T-helper 17 cell (primary cell): ENCODE data around the gene SPOCK1. TPM values are rescaled to one million over a fixed set of nuclear protein-coding genes. Genes with fewer than 3 reads are reported as not detected.

Source experiments
- ATAC-seq: fragments of 150-1000 bp; cut with Tn5 transposase; 2 replicates; pipeline ENCODE4 v1.10.0; 2021; ENCODE audit warnings: mild to moderate bottlenecking, moderate library complexity
- DNase-seq, 3 donors: peaks; one replicate each; pipeline versions ENCODE4 v3.0.0 to v3.0.0-alpha.2; 2020 to 2021
- H3K9me3 ChIP-seq: one replicate; pipeline ENCODE4 v1.7.0; 2013; ENCODE audit warnings: low read length, mild to moderate bottlenecking; ENCODE audit not compliant: control insufficient read depth, poor library complexity, severe bottlenecking
- H3K27ac Mint-ChIP-seq: one replicate; pipeline ENCODE4 v1.8.0; 2022; ENCODE audit warnings: mild to moderate bottlenecking, moderate library complexity, mixed read lengths
- H3K27me3 Mint-ChIP-seq: one replicate; pipeline ENCODE4 v1.8.0; 2022; ENCODE audit warnings: mixed read lengths
- H3K36me3 Mint-ChIP-seq: one replicate; pipeline ENCODE4 v1.8.0; 2022; ENCODE audit warnings: low read depth, mixed read lengths
- H3K4me1 Mint-ChIP-seq: one replicate; pipeline ENCODE4 v1.8.0; 2022; ENCODE audit warnings: mild to moderate bottlenecking, mixed read lengths
- H3K4me3 Mint-ChIP-seq: one replicate; pipeline ENCODE4 v1.8.0; 2022; ENCODE audit warnings: mild to moderate bottlenecking, moderate library complexity, mixed read lengths
- total RNA-seq, 4 donors: library from RNA in 2 of 4; stranded (reverse) in 2 of 4; gene quantifications; one replicate each; pipeline ENCODE4 v1.2.3 and lab custom pipeline; 2022 to 2026

SPOCK1 gene
- total RNA-seq, 2 donors from 2014 or later, result not detected

DNA sequence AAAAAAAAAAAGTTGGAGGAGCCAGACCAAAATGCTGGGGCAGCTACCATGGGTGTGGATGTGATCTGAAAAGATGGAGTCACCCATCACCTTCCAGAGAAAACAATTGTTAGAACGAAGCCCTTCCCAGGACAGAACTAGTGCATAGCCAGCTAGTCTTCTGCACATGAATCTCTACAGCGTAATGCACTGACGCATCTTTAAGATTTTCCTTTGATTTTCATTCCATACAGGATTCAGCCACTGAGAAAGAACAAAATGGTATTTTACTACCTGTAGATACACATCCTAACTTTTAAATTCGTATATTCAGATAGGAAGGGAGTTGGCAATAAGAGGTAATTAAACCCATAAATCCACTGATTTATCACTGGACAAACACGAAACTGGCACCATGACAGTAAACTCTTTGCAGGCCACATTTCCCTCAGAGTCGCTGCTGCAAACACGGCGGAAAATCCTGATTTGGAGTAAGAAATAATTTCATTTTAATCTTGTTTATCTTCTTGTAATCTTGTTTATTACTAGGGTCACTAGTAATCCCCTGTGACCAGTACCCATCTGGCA lies 206.6 kb downstream of the SPOCK1 start:
- Mint-ChIP-seq H3K36me3 (no peaks in the 10 kb centered on the region), H3K4me3 (no peak overlapping the region), H3K27me3 (peaks cover 26% of the 10 kb centered on the region), H3K27ac (no peak overlapping the region), H3K4me1 (no peaks in the 10 kb centered on the region)
- ATAC-seq (no peak), DNase-seq (no peak)
- no peaks in the 10 kb centered on the region for H3K9me3 ChIP-seq

DNA sequence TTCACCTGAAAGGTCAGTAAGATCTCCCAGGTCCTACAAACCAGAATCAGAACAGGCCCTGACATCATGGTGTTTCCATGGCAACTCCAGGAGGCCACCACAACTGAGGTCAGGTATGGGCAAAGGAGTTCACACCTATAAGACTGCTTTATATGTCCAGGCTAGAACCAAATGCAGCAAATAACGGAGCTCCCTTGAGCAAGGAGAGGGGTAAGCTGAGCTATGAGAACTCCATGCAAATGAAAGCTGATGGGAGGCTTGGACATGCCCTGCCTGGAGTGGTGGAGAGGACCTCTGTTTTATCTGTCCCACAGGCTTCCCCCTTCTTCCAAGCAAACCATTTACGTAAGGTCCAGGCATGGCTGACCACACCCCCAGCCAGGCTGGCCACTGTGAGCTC lies 207.7 kb downstream of the SPOCK1 start:
- H3K4me1 Mint-ChIP-seq, result no peaks in the 10 kb centered on the region
- peaks cover 30% of the 10 kb centered on the region for H3K27me3 Mint-ChIP-seq
- no peak overlapping the region for H3K4me3 Mint-ChIP-seq
- H3K27ac Mint-ChIP-seq, result no peak overlapping the region
- H3K9me3 ChIP-seq, result no peaks in the 10 kb centered on the region
- no peaks in the 10 kb centered on the region for H3K36me3 Mint-ChIP-seq
- no peak for DNase-seq
- ATAC-seq, result no peak

DNA sequence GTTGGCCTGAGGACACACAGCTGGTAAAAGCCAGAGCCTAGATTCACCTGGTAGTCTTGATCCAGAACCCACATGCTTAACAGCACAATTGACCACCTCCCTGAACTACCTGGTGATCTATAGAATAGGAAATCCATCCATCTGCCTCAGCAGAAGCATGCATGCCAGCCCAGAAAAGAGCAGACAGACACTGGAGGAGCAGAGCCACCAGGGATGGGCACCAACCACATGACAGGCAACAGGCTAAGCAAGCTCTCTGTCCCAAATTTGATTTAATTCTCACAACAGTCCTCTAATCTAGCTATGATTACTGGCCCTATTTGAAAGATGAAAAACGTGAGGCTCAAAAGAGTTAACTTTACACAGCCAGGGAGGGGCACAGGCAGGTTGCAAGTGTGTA lies 208.1 kb downstream of the SPOCK1 start:
- Mint-ChIP-seq H3K4me1 (no peaks in the 10 kb centered on the region), H3K27ac (no peak overlapping the region), H3K36me3 (no peaks in the 10 kb centered on the region), H3K27me3 (peaks cover 32% of the 10 kb centered on the region), H3K4me3 (no peak overlapping the region)
- no peak for DNase-seq
- no peaks in the 10 kb centered on the region for H3K9me3 ChIP-seq
- ATAC-seq, result no peak

DNA sequence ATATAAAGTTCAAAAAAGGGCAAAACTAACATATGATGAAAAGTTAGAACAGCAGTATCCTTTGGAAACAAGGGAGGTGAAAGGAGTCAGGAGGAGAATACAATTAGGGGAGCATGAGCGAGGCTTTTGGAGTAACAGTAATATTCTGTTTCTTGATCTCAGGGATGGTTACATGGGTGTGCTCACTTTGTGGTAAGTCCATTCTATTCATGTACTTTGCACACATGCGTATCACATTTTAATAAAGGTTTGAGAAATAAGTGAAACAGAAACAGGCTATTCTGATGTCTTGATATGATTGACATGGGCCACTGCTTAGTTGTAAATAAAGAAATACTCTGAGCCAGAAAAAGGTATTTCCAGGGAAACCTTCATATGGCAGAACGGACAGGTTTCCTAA lies 208.8 kb downstream of the SPOCK1 start:
- Mint-ChIP-seq H3K27ac (no peak overlapping the region), H3K27me3 (peaks cover 29% of the 10 kb centered on the region), H3K4me1 (no peaks in the 10 kb centered on the region), H3K4me3 (no peak overlapping the region), H3K36me3 (no peaks in the 10 kb centered on the region)
- ATAC-seq (no peak), DNase-seq (no peak)
- no peaks in the 10 kb centered on the region for H3K9me3 ChIP-seq

DNA sequence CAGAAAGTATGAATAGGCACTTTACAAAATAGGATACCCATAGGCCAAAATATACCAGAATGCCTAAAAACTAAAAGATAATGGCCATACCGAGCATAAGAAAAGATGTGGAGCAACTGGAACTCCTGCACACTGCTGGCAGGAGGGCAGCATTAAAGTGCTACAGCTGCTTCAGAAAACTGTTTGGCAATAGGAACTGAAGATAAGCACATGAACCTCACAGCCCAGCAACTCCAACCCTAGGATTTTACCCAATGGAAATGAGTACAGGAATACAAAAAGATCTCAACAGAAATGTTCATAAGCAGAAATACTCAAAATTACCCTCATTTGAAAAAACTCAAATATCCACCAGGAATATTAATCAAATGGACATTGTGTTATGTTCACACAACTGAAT lies 209.3 kb downstream of the SPOCK1 start:
- Mint-ChIP-seq H3K4me1 (no peaks in the 10 kb centered on the region), H3K4me3 (no peak overlapping the region), H3K27ac (no peak overlapping the region), H3K27me3 (peaks cover 34% of the 10 kb centered on the region), H3K36me3 (no peaks in the 10 kb centered on the region)
- DNase-seq, result no peak
- no peak for ATAC-seq
- no peaks in the 10 kb centered on the region for H3K9me3 ChIP-seq

DNA sequence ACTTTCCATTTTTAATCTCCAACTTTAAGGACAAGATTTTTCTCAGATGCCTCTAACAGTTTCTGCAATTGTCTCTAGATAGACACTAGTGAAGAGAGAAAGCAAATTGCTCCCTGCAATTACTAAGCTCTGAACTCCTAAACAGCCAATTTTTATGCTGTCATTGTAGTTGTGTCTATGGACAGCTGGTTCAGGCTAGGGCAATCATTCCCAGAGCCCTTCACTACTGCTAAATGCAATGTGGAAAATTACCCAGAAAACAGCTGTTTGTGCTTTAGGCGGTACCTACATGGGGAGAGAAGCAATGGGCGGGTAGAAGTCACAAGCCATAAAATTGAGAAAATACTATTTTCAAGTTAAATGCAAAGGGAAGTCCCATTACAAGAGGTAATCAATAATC lies 211.6 kb downstream of the SPOCK1 start:
- no peaks in the 10 kb centered on the region for H3K9me3 ChIP-seq
- Mint-ChIP-seq H3K4me3 (no peak overlapping the region), H3K27me3 (peaks cover 36% of the 10 kb centered on the region), H3K4me1 (no peaks in the 10 kb centered on the region), H3K36me3 (no peaks in the 10 kb centered on the region), H3K27ac (no peak overlapping the region)
- DNase-seq, result no peak
- no peak for ATAC-seq

DNA sequence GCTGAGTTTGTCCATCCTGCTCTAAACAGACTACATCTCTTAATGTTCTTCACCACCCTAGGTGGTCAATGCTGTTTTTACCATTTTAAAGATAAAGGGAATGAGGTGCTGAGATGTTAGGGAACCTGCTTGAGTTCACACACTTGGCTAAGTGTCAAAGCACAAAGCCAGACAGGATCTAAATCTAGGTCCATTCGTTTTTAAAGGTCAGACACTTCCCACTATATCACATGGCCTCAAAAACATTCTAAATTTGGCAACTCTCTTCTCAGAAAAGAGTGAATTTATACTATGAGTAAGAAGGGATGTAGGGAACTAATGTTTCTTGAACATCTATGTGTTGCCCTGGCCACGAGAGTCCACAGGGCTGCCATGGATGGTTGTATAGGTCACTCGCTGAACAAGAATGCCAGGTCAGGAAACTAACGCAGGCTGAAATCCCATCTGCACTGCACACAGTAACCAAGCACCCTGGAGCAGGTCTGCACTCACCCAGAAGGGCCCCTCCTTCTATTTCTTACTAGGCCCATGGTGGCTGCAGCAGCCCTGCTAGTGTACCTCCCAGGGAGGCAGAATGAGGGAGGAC lies 213.0 kb downstream of the SPOCK1 start:
- Mint-ChIP-seq H3K27me3 (peaks cover 29% of the 10 kb centered on the region), H3K36me3 (no peaks in the 10 kb centered on the region), H3K4me3 (no peak overlapping the region), H3K4me1 (no peaks in the 10 kb centered on the region), H3K27ac (no peak overlapping the region)
- DNase-seq (no peak), ATAC-seq (no peak)
- no peaks in the 10 kb centered on the region for H3K9me3 ChIP-seq

DNA sequence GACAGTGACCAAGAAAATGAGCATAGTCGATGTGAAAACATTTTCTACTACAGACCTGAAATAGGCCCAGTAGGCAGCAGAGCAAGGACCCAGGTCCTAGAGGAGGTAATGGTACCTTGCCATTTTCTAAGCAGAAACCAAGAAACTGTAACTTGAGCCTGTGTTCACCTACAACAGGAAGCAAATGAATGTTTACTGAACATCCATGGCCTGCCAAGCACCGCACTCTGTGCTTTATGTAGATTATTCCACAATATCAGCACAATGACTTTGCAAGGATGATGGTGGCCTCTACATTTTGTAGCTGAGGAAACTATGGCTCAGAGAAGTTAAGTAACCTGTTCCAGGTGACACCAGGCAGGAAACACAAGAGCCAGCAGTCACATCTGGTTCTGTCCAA lies 215.3 kb downstream of the SPOCK1 start:
- H3K9me3 ChIP-seq, result no peaks in the 10 kb centered on the region
- no peak for DNase-seq
- peaks cover 30% of the 10 kb centered on the region for H3K27me3 Mint-ChIP-seq
- no peak for ATAC-seq
- H3K4me3 Mint-ChIP-seq, result no peak overlapping the region
- no peaks in the 10 kb centered on the region for H3K4me1 Mint-ChIP-seq
- H3K36me3 Mint-ChIP-seq, result no peaks in the 10 kb centered on the region
- no peak overlapping the region for H3K27ac Mint-ChIP-seq

DNA sequence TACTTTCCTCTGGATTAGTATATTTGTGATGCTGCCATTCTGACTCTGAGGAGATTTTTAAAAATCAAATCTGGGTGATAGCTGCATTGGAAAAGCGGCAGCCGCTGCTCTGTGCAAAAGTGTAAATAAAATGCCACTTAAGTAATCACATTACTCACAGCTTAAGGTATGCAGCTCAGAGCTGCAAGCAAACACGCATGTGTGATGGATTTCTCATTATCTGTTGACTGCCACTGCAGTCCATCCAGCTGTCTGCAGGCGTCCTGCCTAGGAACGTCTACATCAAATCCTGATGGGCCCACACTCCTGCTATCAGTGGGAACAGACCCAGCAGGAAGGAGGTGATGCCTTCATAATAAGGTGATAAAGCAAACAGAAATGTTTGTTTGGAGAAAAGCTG lies 216.9 kb downstream of the SPOCK1 start:
- no peak overlapping the region for H3K4me3 Mint-ChIP-seq
- no peak for DNase-seq

DNA sequence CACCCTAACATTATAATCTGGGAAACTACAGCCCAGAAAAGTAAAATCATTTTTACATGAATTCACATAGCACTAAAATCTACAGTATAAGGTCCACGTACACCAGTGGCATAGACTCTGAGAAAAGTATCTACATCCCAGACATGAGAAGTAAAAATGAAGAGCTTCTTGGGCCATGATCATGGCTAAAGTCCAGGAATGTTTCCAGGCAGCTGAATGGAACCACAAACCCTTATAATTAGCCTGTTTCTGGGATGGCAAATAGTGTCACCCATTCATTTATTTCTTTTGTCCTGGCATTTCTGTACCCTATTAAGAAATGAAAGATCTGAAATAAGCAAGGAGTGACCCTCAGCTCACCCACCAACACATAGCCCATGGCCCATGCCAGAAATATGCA lies 217.9 kb downstream of the SPOCK1 start:
- H3K4me1 Mint-ChIP-seq, result no peaks in the 10 kb centered on the region
- no peak overlapping the region for H3K4me3 Mint-ChIP-seq
- no peak overlapping the region for H3K27ac Mint-ChIP-seq
- DNase-seq, result no peak
- no peaks in the 10 kb centered on the region for H3K9me3 ChIP-seq
- ATAC-seq, result no peak
- H3K36me3 Mint-ChIP-seq, result no peaks in the 10 kb centered on the region
- H3K27me3 Mint-ChIP-seq, result peaks cover 21% of the 10 kb centered on the region

More for the DNA sequence above, 216.9 kb downstream of the SPOCK1 start:
- ATAC-seq, result no peak
- Mint-ChIP-seq H3K27ac (no peak overlapping the region), H3K36me3 (no peaks in the 10 kb centered on the region), H3K4me1 (no peaks in the 10 kb centered on the region), H3K27me3 (peaks cover 23% of the 10 kb centered on the region)
- H3K9me3 ChIP-seq, result no peaks in the 10 kb centered on the region

DNA sequence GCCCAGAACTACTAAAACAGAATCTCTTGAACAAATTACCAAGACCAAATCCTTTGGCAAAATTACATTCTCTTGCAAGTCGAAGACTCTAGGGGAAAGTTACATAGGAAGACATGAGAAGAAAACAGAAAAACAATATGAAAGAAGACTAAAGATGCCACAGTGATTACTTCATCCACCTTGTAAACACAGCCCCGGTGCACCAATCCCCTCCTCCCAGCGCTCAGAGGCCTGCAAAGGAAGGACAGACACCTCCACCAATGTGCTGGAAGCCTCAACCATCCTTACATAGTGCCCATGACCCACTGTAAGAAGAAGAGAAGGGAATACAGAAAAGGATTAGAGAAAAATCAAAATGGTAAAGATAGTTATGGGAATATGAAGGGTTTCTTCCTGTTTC lies 218.5 kb downstream of the SPOCK1 start:
- no peaks in the 10 kb centered on the region for H3K4me1 Mint-ChIP-seq
- no peak for ATAC-seq
- peaks cover 24% of the 10 kb centered on the region for H3K27me3 Mint-ChIP-seq
- no peak overlapping the region for H3K4me3 Mint-ChIP-seq
- no peaks in the 10 kb centered on the region for H3K9me3 ChIP-seq
- DNase-seq, result no peak
- no peak overlapping the region for H3K27ac Mint-ChIP-seq
- H3K36me3 Mint-ChIP-seq, result no peaks in the 10 kb centered on the region

DNA sequence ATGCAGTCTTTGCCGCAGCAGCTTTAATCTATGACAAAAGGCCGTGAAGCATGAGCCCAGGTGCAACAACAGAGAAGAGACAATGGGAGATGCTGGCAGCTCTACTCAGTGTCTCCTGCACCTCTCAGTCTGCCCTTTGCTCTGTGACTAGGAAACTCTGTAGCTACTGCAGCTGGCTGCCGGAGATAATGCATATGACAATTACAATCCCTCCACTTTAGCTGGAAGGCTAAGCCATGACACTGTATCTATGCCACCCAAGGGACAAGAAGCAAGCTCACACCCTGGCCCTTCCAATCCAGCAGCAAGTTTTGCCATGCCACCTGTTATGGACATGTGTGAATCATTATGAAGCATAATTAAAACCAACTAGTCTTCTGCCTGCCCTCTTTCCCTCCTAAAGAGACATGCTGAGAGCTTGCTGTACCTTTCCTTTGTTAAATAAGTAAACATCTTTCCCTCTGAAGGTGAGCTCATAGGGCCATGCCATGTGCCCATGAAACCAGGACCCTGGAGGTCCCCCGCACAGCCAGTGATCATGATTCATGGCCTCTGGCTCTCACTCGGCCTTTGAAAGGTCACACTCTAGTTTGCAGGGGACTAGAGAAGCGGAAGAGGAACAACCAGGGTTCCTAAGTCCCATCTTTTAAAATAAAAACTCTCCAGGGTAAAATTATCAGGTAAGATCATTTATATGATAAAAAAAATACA lies 219.4 kb downstream of the SPOCK1 start:
- ATAC-seq (no peak), DNase-seq (no peak)
- no peak overlapping the region for H3K27ac Mint-ChIP-seq
- H3K9me3 ChIP-seq, result no peaks in the 10 kb centered on the region
- no peaks in the 10 kb centered on the region for H3K36me3 Mint-ChIP-seq
- peaks cover 17% of the 10 kb centered on the region for H3K27me3 Mint-ChIP-seq
- H3K4me3 Mint-ChIP-seq, result no peak overlapping the region
- H3K4me1 Mint-ChIP-seq, result no peaks in the 10 kb centered on the region

DNA sequence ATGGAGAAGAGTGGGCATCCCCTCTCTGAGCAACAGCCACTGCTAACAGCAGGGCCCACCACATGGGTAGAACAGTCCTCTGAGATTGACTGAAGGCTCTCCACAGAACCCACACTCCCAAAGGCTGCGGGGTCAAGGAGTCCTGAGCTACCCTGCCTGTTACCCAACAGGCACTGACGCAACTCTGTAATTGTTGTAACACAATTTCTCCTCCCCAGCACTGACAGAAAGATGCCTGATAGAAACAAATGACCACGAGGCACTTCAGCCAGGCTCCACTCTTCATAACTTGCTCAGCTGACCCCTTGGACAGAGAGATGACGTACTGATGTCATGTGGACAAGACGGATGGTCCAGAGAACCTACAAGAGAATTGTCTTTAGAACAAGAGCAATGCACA lies 220.7 kb downstream of the SPOCK1 start:
- DNase-seq (no peak), ATAC-seq (no peak)
- no peak overlapping the region for H3K27ac Mint-ChIP-seq
- no peaks in the 10 kb centered on the region for H3K9me3 ChIP-seq
- no peaks in the 10 kb centered on the region for H3K4me1 Mint-ChIP-seq
- no peak overlapping the region for H3K4me3 Mint-ChIP-seq
- peaks cover 17% of the 10 kb centered on the region for H3K27me3 Mint-ChIP-seq
- no peaks in the 10 kb centered on the region for H3K36me3 Mint-ChIP-seq

DNA sequence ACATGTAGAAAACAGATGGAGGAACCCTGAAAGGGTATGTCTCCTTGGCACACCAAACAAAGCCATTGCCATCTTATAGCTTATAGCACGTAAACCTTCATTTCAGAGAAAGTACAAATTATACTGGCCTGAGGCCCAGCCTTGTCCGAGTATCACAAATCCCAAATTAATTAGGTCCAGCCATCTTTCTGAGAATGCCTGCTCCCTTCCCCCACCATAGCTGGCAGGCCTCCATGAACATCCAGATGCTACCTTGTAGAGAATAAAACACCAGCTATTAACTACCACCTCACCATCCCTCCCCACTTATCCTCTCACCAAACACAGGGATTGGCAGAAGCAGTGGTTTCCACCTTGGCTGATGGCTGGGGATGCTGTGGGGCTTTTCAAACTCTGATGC lies 224.0 kb downstream of the SPOCK1 start:
- ATAC-seq, result no peak
- no peaks in the 10 kb centered on the region for H3K4me1 Mint-ChIP-seq
- H3K9me3 ChIP-seq, result no peaks in the 10 kb centered on the region
- no peak for DNase-seq
- H3K27ac Mint-ChIP-seq, result no peak overlapping the region
- H3K36me3 Mint-ChIP-seq, result no peaks in the 10 kb centered on the region
- H3K4me3 Mint-ChIP-seq, result no peak overlapping the region
- peaks cover 17% of the 10 kb centered on the region for H3K27me3 Mint-ChIP-seq
